HL-60 (cell line): ENCODE data around the gene CNN3.

Experiments
- CTCF ChIP-seq: IDR thresholded peaks from one replicate; pipeline ENCODE4 v1.5.1; 2011; ENCODE audit warnings: low read length, control low read depth, inconsistent platforms; ENCODE audit not compliant: insufficient read depth
- POLR2AphosphoS5 ChIP-seq: IDR thresholded peaks from 2 replicates; pipeline ENCODE4 v1.6.1; 2012; ENCODE audit warnings: low read depth
- REST ChIP-seq: IDR thresholded peaks from 2 replicates; pipeline ENCODE4 v1.6.1; 2012; ENCODE audit warnings: low read depth; ENCODE audit not compliant: insufficient replicate concordance
- SPI1 ChIP-seq: IDR thresholded peaks from 2 replicates; pipeline ENCODE4 v1.6.1; 2012; ENCODE audit warnings: low read depth, mild to moderate bottlenecking, borderline replicate concordance

DNA sequence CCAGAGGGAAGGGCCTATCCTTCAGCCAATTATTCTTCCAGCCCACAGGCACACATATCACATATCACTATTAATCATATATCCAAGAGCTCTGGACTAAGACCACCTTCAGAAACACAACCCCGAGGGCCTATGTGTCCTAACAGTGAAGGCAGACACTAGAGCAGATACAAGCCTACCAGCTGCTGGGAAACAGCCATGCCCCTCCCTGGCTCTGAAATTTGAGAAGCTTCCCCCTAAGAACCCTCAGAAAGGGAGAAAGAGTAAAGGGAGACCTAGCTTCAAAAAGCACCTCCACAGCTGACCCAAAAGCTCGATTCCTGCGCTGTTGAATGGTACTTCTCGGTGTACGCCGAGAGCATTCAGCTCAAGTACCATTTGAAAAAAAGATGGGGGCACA, 17.4 kb downstream of the CNN3 start:
- TF ChIP-seq CTCF (no peak), POLR2AphosphoS5 (no peak), REST (no peak), SPI1 (no peak)
